VCaP (cell line): Measurements from ENCODE around the gene GYS2.

Experiments
- H3K27ac ChIP-seq: fragments of 450-650 bp; 2 replicates; pipeline ENCODE4 v1.5.1; 2017
- TF ChIP-seq, protein P1 (sequence below): fragments of 450-650 bp; conservative IDR thresholded peaks from 2 replicates; pipeline ENCODE4 v1.5.1; 2017; ENCODE audit warnings: mild to moderate bottlenecking, moderate library complexity

GYS2 gene

DNA sequence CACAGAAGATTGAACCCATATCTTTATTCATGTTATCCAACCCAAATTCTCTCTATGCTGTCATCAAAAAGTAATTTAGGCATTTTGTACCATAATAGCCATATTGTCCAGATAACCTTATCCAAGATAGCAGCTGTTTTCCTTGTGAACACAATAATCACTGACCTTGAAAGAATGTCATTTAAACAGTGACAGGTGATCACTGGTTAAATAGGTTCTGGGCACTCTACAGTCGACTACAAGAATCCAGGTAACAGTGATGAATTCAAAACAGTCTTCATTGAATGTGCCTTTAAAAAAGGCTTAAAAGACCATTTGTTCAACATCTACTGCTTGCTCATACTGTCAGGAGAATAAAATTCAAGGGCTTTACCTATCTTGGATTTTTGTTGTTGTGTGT lies 83.1 kb downstream of the GYS2 start:
- H3K27ac ChIP-seq: no peak overlapping the region
- TF ChIP-seq, protein P1, sequence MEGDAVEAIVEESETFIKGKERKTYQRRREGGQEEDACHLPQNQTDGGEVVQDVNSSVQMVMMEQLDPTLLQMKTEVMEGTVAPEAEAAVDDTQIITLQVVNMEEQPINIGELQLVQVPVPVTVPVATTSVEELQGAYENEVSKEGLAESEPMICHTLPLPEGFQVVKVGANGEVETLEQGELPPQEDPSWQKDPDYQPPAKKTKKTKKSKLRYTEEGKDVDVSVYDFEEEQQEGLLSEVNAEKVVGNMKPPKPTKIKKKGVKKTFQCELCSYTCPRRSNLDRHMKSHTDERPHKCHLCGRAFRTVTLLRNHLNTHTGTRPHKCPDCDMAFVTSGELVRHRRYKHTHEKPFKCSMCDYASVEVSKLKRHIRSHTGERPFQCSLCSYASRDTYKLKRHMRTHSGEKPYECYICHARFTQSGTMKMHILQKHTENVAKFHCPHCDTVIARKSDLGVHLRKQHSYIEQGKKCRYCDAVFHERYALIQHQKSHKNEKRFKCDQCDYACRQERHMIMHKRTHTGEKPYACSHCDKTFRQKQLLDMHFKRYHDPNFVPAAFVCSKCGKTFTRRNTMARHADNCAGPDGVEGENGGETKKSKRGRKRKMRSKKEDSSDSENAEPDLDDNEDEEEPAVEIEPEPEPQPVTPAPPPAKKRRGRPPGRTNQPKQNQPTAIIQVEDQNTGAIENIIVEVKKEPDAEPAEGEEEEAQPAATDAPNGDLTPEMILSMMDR: no peak

DNA sequence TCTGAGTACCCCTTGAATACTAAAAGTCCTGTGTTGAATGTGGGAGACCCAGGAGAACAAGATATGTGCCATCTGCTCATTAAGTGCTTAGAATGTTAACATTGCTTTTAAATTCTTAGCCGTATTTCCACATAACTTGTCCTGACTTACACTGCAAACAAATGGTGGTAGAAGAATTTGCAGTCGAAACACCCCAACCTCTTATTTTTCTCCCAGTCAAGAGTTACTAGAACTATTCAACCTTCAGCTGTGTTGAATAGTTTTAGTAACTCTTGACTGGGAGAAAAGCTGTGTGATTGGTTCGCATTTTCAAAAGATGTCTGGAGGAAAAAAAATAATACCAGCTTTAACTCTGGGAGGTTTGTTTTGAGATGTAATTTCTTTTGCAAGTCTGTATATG lies 86.2 kb downstream of the GYS2 start:
- H3K27ac ChIP-seq: no peak overlapping the region
- TF ChIP-seq, protein P1: no peak

DNA sequence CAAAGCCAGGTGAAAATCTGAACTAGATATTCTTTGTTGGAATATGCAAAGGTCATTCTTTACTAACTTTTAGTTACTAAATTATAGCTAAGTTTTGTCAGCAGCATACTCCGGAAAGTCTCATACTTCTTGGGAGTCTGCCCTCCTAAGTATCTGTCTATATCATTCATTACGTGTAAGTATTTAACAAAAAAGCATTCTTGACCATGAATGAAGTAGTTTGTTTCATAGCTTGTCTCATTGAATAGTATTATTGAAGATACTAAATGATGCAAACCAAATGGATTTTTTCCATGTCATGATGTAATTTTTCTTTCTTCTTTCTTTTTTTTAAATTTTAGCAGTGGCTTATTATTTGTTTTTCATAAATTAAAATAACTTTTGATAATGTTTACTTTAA lies 88.4 kb downstream of the GYS2 start:
- TF ChIP-seq, protein P1: no peak
- H3K27ac ChIP-seq: no peak overlapping the region

DNA sequence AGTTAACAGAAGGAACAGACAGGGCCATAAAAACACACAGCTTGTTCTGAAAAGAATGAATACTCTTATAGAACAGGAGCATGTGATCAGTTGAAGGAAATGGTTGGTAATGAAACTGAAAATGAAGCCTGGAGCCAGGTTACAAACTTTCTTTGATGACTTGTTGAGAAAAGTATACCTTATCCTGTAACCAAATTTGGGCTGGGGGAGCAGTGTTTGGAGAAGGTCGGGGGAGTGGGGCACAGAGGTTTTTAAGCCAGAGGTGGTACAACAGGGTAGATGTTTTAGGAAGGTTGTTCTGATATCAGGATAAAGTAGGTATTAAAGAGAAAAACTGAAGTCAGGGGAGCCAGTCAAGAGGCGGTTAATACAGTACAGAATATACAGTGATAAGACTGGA lies 94.9 kb downstream of the GYS2 start:
- TF ChIP-seq, protein P1: no peak
- H3K27ac ChIP-seq: no peak overlapping the region

DNA sequence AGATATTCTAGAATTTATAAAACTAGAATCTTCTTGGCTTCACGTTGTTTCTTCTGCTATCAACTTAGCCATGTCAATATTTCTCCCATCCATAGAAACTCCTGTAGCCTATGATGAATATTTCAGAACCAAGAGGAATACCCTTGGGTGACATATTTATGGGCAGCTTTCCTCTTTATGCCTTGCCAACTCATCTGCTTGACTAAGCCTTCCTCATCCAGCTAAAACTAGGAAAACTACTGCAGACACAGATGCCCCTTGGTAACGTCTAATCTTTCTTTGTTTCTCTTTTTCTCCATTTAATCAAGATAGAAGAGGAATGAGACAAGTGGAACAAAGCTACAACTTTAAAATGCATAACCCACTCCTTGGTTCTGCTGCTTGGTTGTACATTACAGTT lies 96.8 kb downstream of the GYS2 start:
- no peak overlapping the region for H3K27ac ChIP-seq
- TF ChIP-seq, protein P1: no peak

DNA sequence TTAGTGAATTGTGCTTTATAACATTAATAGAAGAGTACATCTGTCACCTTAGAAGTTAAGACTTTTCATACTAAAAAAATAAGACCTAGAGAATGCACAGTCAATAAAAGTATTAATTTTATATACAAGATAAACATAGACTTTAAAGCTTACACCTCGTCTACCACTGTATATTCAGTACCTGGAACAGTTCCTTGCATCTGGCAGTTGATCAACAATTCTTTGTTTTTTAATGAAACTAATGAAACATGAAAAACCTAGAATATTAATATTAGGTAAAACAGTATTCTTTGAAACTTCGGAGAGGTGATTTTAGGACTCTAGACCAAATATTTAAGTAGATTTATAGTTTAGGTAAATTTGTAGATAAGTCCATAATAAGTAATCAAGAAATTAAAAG lies 98.8 kb downstream of the GYS2 start:
- TF ChIP-seq, protein P1: no peak
- H3K27ac ChIP-seq: no peak overlapping the region

DNA sequence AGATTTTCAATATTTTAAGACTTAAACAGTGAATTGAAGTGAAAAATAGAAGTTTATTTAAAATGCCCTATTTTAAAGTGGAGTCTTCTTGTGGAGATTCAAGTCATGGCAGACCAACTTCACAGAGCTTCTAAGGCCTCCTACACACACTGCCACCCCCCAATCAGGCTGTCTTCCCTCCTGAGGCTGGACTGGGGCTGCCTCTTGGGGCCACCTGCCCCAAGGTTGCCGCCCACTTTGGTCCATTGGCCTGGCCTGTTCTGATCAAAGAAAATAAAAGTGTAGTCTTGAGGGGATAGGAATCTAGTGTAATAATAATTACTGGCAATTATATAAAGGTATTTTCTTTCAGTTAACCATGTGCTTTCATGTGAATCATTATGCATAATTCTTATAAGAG lies 101.8 kb downstream of the GYS2 start:
- H3K27ac ChIP-seq: no peak overlapping the region
- TF ChIP-seq, protein P1: no peak

DNA sequence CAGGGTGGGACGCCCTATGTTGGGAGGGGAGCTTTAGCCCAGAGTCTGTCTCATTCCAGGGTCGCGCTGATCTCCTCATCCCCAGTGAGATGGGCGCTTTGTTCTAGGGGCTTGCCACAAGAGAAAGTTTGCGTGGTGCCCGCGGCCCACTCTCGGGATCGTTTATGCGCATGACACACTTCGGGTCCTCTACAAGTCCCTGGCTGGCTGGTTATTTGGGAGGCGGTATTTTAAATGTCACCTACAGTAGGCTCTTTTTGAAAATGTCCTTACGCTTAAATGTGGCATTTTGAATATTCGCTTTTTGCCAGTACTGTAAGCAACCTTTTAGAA lies 102.5 kb downstream of the GYS2 start:
- peak overlapping the region; percentile 63 for H3K27ac ChIP-seq
- TF ChIP-seq, protein P1: no peak
